Spleen (tissue), 7 donors: Measurements from ENCODE around the gene TIGD3.

ENCODE experiments used
- CTCF ChIP-seq, 11 experiments: fragments of 200-600 bp in 7 of 11; fragments of 450-650 bp in 4 of 11; sonication (generic) in 4 of 11; IDR thresholded peaks in 8 of 11; conservative IDR thresholded peaks in 3 of 11; 1 replicate in 7 of 11; 2 replicates in 4 of 11; pipeline versions ENCODE4 v1.4.0 to v1.8.0; 2016 to 2021; ENCODE audit warnings: antibody characterized with exemption in 11 of 11, inconsistent platforms in 4 of 11, mild to moderate bottlenecking in 1 of 11
- POLR2A ChIP-seq, 3 donors: fragments of 450-650 bp; IDR thresholded peaks; one replicate each; pipeline ENCODE4 v1.5.1; 2017; ENCODE audit warnings: antibody characterized with exemption in 3 of 3, mild to moderate bottlenecking in 1 of 3
- donor health status: DM: no; HTN: no; CAD: no; lungs with moderate emphysema.
- donor health status: DM: no; HTN: no; CAD: no.
- donor health status: DM: no; HTN: no; CAD: no.

GRCh38 chr11:65308281-65308891, 46.2 kb upstream of the TIGD3 start:
- TF ChIP-seq CTCF (IDR thresholded peaks at IDR 0.05 in 8 of 11, conservative IDR thresholded peaks at IDR 0.05 in 3 of 11) (peak in 1 of 11 experiments; percentile 9), POLR2A (IDR thresholded peaks at IDR 0.05) (no peak)
